GM18868 (cell line): ENCODE measurements around the gene NAT8.
"Not testable (repeated sequence)": the region's sequence is repeated elsewhere in the genome, so short reads cannot be mapped to it uniquely, and the experiment has no call there.

ENCODE experiments used
- ATAC-seq: cut with Tn5 transposase; IDR thresholded peaks from one replicate; pipeline ENCODE4 v1.9.1; 2021; ENCODE audit warnings: mild to moderate bottlenecking, moderate library complexity; ENCODE audit not compliant: unreplicated experiment

The NAT8 gene

GRCh38 chr2:73638429-73638828 is 3.8 kb downstream of the NAT8 start:
- no peak for ATAC-seq

GRCh38 chr2:73636977-73637376 is 5.2 kb downstream of the NAT8 start:
- not testable (repeated sequence) for ATAC-seq

DNA sequence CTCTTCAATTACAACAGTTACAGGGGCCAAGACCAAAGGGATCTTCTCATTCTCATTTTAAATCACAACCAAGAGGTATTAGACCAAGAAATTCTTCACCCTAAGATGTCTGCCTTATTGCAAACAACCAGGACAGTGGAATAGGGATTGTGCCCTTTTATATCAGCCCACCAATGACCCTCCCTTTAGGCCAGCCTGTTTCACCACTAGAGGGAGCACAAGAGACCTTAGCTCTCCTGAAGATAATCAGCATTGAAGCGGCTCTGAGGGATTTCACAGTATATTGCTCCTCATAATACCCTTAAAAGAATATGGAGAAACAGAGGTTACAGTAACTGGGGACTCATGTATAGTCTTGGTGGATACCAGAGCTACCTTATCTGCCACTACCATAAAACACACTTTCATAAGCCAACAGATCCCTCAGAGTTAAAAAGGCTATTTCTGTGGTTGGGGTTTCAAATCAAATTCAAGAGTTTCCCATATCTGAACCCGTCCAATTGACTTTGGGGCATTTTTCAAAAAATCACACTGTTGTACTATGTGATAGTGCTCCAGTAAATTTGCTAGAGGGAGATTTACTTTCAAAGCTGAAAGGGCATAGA is 11.5 kb downstream of the NAT8 start:
- peak; percentile 71 for ATAC-seq

DNA sequence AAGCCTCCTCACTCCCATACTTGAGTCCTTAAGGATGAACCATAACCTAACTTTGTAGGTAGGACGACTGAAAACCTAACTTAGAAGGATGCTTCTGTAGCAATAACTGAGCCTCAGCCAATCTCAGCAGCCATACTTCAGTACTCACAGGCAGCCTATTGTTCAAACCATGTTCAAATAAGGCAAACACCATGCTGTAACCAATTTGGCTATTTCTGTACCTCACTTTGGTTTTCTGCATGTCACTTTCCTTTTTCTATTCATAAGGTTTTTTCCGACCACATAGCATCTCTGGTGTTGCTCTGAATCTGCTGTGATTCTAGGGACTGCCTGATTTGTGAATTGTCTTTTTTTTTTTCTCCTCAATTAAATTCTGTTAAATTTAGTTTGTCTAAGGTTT is 13.7 kb downstream of the NAT8 start:
- ATAC-seq, result peak; percentile 60

DNA sequence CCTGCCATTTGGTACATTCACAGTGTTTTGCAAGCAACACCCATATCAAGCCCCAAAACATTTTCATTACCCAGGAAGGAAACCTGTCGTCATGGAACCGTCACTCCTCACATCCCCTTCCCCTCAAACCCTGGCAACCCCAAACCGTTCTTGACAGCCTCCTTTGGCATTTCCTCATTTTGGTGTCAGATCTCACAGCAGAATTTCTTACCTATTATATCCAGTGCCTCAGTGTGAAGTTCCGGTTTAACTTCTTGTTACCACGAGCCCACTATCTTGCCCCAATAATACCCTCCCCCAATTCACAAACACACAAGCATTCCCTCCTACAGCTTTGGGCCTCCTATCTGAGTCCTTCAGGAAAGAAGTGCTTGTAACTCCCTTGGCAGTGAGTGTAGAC is 16.0 kb downstream of the NAT8 start:
- ATAC-seq, result not testable (repeated sequence)

DNA sequence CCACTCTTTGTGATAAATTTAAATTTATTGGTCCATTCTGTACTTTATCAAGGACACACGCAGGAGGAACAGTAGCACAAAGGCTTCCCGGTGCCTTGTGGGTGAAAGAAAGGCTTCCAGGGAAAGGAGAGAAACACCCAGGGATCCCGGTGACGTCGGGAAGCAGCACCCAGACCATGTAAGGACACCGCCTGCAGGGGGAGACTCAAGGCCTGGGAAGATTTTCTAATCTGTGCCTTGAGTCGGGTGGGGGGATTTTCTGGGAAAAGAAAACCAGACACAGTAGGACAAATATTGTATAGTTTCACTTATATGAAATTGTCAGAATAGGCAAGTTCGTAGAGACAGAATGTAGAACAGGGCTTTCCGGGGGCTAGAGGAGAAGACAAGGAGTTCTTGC is 17.6 kb downstream of the NAT8 start:
- not testable (repeated sequence) for ATAC-seq

GRCh38 chr2:73624036-73624435 is 18.2 kb downstream of the NAT8 start:
- peak; percentile 62 for ATAC-seq

DNA sequence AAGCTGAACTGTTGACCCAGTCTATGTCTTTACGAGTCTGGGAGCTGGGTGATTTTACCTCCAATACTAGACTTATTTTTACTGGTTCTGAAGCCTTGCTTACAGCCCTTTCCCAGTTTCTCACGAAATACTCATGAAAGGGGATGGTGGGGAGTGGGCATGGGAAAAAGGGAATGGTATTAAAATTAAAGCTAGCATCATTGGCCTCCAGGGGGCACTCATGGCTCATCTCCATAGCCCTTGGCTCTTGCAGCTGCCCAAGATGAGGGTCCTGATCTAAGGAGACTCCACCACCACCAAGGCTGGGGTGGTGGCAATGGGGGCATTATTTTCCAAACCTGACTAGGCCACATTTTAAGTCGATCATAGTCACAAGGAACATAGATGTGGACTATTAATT is 22.3 kb downstream of the NAT8 start:
- ATAC-seq, result not testable (repeated sequence)

DNA sequence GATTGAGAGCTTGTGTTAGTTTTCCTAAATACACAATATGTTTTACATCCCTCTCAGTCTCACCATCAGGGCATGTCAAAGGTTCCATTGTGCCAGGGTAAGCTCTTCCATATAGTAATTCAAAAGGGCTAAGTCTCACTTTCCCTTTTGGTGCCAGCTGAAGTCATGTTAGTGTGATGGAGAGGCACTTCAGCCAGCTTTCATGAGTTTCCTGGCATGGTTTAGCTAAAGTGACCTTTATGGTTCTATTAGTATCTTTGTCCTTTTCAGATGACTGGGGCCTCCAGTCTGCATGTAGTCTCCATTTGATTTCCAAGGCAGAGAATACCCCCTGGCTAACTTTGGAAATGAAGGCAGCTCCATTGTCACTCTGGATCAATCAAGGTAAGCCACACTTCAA is 27.2 kb downstream of the NAT8 start:
- ATAC-seq, result no peak

DNA sequence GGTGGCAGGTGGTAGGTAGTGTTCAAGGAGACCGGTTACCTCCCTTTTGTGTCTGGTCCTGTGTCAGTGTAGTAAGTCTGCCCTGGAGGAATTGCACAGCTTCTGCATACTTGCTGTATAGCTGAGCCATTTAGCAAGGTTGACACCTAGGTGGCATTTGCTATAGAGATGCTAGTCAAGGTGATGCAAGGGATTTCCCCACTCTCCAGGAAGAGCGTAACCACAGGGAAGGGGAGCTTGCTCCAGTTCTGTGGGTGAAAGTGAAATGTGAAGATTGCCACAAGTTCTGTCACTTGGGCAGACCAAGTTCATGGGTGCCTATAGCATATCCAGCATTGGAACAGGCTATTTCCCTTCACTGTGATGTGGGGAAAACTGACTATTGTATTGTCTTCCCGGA is 28.1 kb downstream of the NAT8 start:
- no peak for ATAC-seq

GRCh38 chr2:73611867-73612266 is 30.4 kb downstream of the NAT8 start:
- ATAC-seq, result no peak

GRCh38 chr2:73611193-73611592 is 31.0 kb downstream of the NAT8 start:
- no peak for ATAC-seq

GRCh38 chr2:73610111-73610510 is 32.1 kb downstream of the NAT8 start:
- ATAC-seq, result no peak

DNA sequence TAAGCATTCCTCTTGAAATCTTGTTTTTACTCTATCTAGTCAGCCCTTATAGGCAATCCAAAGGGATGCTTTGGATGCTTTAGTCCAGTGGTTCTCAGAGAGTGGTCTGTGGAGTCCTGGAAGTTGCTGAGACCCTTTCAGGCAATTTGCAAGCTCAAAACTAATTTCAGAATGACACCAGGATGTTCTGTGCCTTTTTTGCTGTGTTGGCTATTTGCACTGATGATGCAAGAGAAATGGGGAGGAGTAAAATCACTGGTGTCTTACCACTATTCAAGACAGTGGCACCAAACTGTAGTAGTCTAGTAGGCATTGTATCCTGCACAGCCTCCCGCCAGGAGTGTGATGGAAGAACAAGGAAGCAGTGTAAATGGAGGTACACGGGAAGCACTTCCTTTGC is 37.6 kb downstream of the NAT8 start:
- ATAC-seq, result not testable (repeated sequence)

DNA sequence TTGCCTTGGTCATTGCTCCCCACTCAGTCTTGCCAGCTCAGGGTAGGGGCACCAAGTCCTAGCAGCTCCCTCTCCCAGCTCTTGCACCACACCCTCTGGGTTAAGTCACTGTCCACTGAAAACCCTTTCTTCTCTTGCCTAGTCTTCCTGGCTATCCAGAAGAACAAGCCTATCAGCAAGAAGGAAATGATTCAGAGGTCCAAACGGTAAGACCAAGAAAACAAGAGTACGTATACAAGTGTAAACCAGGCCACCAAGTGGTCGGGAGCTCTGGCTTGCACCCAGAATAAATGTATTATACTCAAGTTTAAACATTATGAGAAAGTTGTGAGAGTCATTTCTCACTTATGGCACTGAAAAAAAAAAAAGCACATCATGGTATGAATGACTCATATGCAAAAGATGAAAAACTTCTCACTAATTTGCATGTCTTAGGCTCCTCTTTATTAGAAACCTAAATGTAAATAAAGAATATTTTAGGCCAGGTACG is 39.1 kb downstream of the NAT8 start:
- peak; percentile 74 for ATAC-seq

GRCh38 chr2:73601780-73602179 is 40.4 kb downstream of the NAT8 start:
- ATAC-seq, result no peak

GRCh38 chr2:73594251-73594650 is 48.0 kb downstream of the NAT8 start:
- ATAC-seq, result no peak

DNA sequence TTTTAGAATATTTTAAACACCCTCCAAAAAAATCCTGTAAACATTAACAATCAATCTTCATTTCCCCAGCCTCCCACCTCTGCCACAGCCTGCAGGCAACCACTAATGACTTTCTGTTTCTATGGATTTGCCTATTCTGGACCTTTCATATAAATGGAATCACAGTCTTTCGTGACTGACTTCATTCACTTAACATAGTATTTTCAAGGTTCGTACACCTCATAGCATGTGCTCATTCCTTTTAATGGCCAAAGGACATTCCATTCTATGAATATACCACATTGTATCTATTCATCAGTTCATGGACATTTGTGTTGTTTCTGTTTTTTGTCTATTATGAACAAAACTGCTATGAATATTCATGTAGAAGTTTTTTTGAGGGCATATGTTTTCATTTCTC is 48.5 kb downstream of the NAT8 start:
- no peak for ATAC-seq
